DMS153 treated with DMSO at 0.1 percent for 48 hours (cell line): Measurements from ENCODE around the gene HM13.
A peak's percentile ranks its signal among the peaks of the same experiment; 100 is the strongest.
"Not testable (repeated sequence)": the region's sequence is repeated elsewhere in the genome, so short reads cannot be mapped to it uniquely, and the experiment has no call there.

Experiments used
- DNase-seq: peaks from one replicate; lab custom pipeline; 2025; ENCODE audit not compliant: unreplicated experiment; lab: John Stamatoyannopoulos, UW

The HM13 gene

DNA sequence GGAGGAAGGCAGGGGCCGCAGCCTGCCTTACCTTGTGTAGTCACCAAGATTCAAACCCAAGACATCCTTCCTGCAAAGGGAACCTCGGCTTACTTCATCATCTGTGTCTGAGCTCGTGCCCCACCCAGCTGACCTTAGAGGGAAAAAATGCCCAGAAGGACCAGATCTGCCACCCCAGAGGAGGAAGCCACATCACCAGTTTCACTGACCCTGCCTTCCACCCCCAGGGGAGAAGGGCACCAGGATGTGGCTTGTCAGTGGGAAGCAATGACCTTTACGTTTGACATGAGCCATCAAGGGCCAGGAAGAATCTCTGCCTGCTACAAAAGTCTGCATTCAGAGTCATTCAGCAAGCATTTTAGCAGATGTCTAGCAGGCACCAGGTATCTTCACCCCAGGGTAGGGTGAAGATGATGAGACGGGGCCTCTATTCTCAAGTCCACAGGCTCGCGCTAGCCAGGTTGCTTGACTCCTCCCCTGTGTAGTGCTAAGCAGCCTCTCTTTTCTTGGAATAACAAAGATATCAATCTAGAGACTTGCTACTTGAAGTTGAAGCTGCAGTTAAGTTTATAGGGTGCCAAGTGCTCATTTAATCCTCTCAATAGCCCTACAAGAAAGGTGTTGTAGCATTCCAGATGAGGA lies 28.1 kb downstream of the HM13 start:
- DNase-seq: no peak

DNA sequence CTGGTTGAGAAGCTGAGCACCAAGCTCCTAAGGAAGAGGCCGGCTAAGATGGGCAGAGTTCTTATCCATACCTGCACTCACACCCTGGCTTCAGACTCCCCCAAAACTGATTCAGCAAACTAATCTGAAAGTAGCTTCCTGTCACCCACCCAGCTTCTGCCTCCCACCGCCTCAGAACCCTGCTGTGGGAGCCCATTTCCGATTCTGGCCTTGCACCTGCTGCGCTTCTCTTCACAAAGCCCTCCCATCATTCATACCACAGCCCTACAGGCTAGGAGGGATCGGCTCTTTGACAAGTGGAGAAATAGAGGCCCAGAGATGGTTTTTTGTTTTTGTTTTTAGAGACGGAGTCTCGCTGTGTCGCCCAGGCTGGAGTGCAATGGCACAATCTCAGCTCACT lies 28.7 kb downstream of the HM13 start:
- no peak for DNase-seq

GRCh38 chr20:31543966-31544598 lies 29.8 kb downstream of the HM13 start:
- no peak for DNase-seq

DNA sequence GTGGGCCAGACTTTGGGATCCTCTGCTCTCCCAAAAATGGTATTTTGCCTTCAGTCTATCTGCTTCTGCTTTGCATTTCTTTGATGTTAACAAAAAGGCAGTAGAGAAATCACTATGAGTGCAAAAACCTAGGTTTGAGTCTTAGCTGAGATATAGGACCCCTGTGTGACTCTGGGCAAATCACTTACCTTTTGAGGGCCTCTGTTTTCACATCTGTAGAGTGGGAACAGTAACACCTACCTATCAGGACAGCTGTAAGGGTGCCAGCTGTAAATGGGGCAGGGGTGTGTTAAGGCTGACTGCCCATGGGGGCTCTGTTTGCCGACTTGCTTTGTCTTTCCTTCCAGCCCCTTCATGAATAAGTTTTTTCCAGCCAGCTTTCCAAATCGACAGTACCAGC lies 30.4 kb downstream of the HM13 start:
- DNase-seq: no peak

- DNase-seq: not testable (repeated sequence)
Observed at GRCh38 chr20:31545621-31546040, 31.4 kb downstream of the HM13 start.

GRCh38 chr20:31547017-31547675 lies 32.9 kb downstream of the HM13 start:
- peak; percentile 51 for DNase-seq

DNA sequence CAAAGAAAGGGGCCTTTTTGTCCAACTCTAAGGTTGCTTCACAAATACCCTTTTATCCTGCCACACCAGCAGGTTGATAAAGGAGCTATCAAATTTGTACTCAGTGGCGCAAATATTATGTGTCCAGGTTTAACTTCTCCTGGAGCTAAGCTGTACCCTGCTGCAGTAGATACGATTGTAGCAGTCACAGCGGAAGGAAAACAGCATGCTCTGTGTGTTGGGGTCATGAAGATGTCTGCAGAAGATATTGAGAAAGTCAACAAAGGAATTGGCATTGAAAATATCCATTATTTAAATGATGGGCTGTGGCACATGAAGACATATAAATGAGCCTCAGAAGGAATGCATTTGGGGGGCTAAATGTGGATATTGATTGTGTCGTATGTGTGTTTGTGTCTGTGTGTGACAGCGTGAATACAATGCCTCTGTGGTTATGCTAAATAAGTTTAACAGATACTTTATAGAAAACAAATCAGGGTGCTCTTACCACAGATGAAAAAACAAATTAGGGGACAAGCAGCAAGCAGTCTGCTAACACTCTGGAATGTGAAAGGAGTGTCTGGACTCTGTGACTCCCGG lies 33.6 kb downstream of the HM13 start:
- no peak for DNase-seq

GRCh38 chr20:31548820-31549512 lies 34.7 kb downstream of the HM13 start:
- DNase-seq: no peak

GRCh38 chr20:31549513-31549880 lies 35.3 kb downstream of the HM13 start:
- no peak for DNase-seq

DNA sequence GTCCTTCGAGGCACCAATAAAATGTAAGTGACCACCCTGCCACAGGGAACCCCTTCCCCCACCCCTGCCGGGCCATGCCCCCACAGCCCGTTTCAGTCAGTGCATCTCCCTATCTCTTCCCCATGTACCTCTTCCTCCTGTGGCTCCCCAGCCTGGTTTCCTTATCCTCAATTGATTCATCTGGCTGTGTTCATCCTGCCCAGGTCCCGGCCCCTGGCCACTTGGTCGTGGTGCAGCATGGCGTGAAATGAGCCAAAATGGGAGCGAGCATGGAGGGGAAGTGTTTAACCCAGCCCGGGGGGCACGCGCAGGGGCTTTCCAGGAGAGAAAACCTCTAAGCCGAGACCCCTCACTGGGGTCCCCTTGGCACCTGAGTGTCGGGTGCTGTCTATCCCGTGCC lies 35.9 kb downstream of the HM13 start:
- DNase-seq: no peak

- no peak for DNase-seq
Observed at GRCh38 chr20:31551163-31552081, 37.2 kb downstream of the HM13 start.

- DNase-seq: no peak
Observed at GRCh38 chr20:31555203-31555775, 41.0 kb downstream of the HM13 start.

GRCh38 chr20:31559704-31560093 lies 45.5 kb downstream of the HM13 start:
- no peak for DNase-seq

- DNase-seq: peak; percentile 47
Observed at GRCh38 chr20:31560094-31560745, 46.0 kb downstream of the HM13 start.

GRCh38 chr20:31560746-31561598 lies 46.7 kb downstream of the HM13 start:
- no peak for DNase-seq

GRCh38 chr20:31562241-31562640 lies 48.0 kb downstream of the HM13 start:
- no peak for DNase-seq

GRCh38 chr20:31564284-31564683 lies 50.0 kb downstream of the HM13 start:
- no peak for DNase-seq

DNA sequence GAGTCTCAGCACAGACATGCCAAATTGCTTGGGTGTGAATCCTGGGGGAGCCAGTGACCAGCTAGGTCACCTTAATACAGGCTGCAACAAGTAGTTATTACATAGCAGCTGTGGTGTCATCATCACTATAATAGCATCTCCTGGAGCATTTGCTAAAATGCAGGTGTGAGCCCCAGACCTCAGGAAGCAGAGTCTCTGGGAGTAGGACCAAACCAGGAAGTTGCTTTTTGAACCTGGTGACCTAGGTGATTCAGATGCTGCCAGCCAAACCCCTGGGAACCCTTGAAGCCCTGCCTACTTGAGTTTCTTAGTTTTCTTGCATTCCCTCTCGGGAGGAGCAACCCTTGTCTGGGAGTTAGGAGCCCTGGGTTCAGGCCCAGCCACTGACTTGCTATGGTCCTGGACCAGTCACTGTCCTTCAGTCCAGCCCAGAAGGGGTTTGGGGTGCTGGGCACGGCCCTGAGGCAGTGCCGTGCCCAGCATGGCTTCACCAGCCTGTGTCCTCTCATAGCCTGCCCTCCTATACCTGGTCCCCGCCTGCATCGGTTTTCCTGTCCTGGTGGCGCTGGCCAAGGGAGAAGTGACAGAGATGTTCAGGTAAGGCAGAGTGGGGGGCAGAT lies 51.6 kb downstream of the HM13 start:
- DNase-seq: peak; percentile 19
